ENCODE results near the gene KRTAP10-1. TPM values are rescaled to one million over a fixed set of nuclear protein-coding genes. Genes with fewer than 3 reads are reported as not detected.

KRTAP10-1 gene
- total RNA-seq, 1 experiment from 2014 or later: not detected

GRCh38 chr21:44568261-44568660, 28.3 kb upstream of the KRTAP10-1 start:
- no TSS peak for BruUV-seq (replicated peaks)
- Histone ChIP-seq H3K4me3 (ENCODE audit: low read length) (no peak overlapping the region), H3K4me1 (ENCODE audit: insufficient read depth, low read length) (peaks cover 2% of the 10 kb centered on the region), H3K27ac (ENCODE audit: low read length) (no peak overlapping the region), H3K9ac (ENCODE audit: low read length) (no peak overlapping the region), H3K9me2 (replicated peaks; ENCODE audit: low read length) (no peaks in the 10 kb centered on the region), H3K4me2 (ENCODE audit: low read length) (no peak overlapping the region), H3K27me3 (ENCODE audit: low read length) (no peaks in the 10 kb centered on the region), H4K20me1 (ENCODE audit: low read length) (no peaks in the 10 kb centered on the region), H3K9me3 (ENCODE audit: low read length) (peaks cover 5% of the 10 kb centered on the region; the same call in 1 of the 2 replicates), H3K36me3 (ENCODE audit: low read depth, low read length) (no peaks in the 10 kb centered on the region), H2AFZ (ENCODE audit: low read length) (no peak overlapping the region), H3K79me2 (ENCODE audit: low read length) (no peaks in the 10 kb centered on the region), H3F3A (ENCODE audit: low read length, unreplicated experiment) (no peaks in the 10 kb centered on the region)
- CTCF ChIA-PET: no interaction called here
- POLR2A ChIA-PET (ENCODE audit: unreplicated experiment): no interaction called here
- DNase-seq: no peak
- no peak for ATAC-seq
- intact Hi-C loops (cut with micrococcal nuclease): no loop called here
- TF ChIP-seq, protein P1, sequence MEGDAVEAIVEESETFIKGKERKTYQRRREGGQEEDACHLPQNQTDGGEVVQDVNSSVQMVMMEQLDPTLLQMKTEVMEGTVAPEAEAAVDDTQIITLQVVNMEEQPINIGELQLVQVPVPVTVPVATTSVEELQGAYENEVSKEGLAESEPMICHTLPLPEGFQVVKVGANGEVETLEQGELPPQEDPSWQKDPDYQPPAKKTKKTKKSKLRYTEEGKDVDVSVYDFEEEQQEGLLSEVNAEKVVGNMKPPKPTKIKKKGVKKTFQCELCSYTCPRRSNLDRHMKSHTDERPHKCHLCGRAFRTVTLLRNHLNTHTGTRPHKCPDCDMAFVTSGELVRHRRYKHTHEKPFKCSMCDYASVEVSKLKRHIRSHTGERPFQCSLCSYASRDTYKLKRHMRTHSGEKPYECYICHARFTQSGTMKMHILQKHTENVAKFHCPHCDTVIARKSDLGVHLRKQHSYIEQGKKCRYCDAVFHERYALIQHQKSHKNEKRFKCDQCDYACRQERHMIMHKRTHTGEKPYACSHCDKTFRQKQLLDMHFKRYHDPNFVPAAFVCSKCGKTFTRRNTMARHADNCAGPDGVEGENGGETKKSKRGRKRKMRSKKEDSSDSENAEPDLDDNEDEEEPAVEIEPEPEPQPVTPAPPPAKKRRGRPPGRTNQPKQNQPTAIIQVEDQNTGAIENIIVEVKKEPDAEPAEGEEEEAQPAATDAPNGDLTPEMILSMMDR (conservative IDR thresholded peaks at IDR 0.05; ENCODE audit: low read depth, low read length): no peak
- no peak for TF ChIP-seq EZH2phosphoT487 (IDR thresholded peaks at IDR 0.05; ENCODE audit: borderline replicate concordance, low read length)
- no peak for TF ChIP-seq EZH2 (IDR thresholded peaks at IDR 0.05; ENCODE audit: low read length, unreplicated experiment)

DNA sequence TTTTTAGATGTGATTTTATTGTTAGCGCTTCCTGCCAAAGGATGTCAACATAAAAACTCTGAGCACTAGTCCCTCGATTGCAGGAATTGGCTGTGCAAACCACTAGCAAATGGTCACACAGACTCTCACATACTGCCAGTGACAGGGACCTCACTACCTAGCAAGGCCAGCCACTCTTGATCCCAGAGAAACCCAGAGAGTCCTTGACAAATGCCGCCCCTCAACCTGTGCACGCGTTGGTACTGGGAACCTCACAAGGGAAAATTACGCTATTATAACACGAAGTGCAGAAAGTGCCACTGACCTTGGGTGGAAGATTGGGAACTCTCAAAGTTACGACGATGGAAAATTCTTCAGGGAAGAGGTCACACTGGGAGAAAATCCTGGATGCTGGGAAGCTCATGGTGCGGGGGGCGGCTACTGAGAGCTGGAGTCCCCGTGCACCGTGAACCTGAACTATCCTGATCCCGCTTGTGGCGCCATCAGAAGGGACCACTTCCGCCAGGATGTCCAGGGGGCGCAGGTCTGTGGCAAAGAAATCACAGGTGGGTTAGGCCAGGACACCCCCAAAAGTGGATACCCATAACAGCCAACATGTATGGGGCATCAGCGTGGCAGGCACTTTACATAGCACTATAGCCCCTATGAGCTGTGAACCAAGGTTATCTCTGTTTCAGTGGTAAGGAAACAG, 27.6 kb upstream of the KRTAP10-1 start:
- Histone ChIP-seq H4K20me1 (ENCODE audit: low read length) (no peaks in the 10 kb centered on the region), H3K36me3 (ENCODE audit: low read depth, low read length) (no peaks in the 10 kb centered on the region), H3K9me3 (ENCODE audit: low read length) (peaks cover 5% of the 10 kb centered on the region; the same call in 1 of the 2 replicates), H3K4me2 (ENCODE audit: low read length) (no peak overlapping the region), H3K27ac (ENCODE audit: low read length) (no peak overlapping the region), H3K27me3 (ENCODE audit: low read length) (no peaks in the 10 kb centered on the region), H3K4me1 (ENCODE audit: insufficient read depth, low read length) (no peaks in the 10 kb centered on the region), H3F3A (ENCODE audit: low read length, unreplicated experiment) (no peaks in the 10 kb centered on the region), H3K79me2 (ENCODE audit: low read length) (no peaks in the 10 kb centered on the region), H2AFZ (ENCODE audit: low read length) (no peak overlapping the region), H3K9me2 (replicated peaks; ENCODE audit: low read length) (no peaks in the 10 kb centered on the region), H3K4me3 (ENCODE audit: low read length) (no peak overlapping the region), H3K9ac (ENCODE audit: low read length) (no peak overlapping the region)
- BruUV-seq (replicated peaks): no TSS peak
- ChIA-PET POLR2A (ENCODE audit: unreplicated experiment) (no interaction called here), CTCF (no interaction called here)
- ATAC-seq (no peak), DNase-seq (no peak)
- intact Hi-C loops (cut with micrococcal nuclease): no loop called here
- TF ChIP-seq EZH2 (IDR thresholded peaks at IDR 0.05; ENCODE audit: low read length, unreplicated experiment) (no peak), EZH2phosphoT487 (IDR thresholded peaks at IDR 0.05; ENCODE audit: borderline replicate concordance, low read length) (no peak)
- TF ChIP-seq, protein P1 (conservative IDR thresholded peaks at IDR 0.05; ENCODE audit: low read depth, low read length): no peak

DNA sequence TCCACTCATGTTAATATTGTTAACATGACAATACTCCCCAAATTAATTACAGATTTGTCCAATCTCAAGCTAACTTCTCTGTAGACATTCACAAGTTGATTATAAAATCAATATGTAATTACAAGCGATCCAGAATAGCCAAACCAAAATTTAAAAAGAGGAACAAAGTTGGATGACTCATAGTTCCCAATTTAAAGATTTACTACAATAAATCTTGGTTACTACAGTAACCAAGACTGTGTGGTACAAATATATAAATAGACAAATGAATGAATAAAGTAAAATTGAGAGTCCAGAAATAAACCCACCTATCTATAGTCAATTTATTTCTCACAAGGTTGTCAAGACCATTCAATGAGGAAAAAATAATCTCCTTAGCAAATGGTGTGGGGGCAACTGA, 26.4 kb upstream of the KRTAP10-1 start:
- no peaks in the 10 kb centered on the region for H3F3A ChIP-seq (ENCODE audit: low read length, unreplicated experiment)
- H4K20me1 ChIP-seq (ENCODE audit: low read length): no peaks in the 10 kb centered on the region
- H3K9me2 ChIP-seq (replicated peaks; ENCODE audit: low read length): no peaks in the 10 kb centered on the region
- DNase-seq (no peak), ATAC-seq (no peak)
- BruUV-seq (replicated peaks): no TSS peak
- no peak overlapping the region for H3K9ac ChIP-seq (ENCODE audit: low read length)
- no peak overlapping the region for H3K4me3 ChIP-seq (ENCODE audit: low read length)
- H3K36me3 ChIP-seq (ENCODE audit: low read depth, low read length): no peaks in the 10 kb centered on the region
- no peaks in the 10 kb centered on the region for H3K27me3 ChIP-seq (ENCODE audit: low read length)
- H2AFZ ChIP-seq (ENCODE audit: low read length): no peak overlapping the region
- peaks cover 5% of the 10 kb centered on the region; the same call in 1 of the 2 replicates for H3K9me3 ChIP-seq (ENCODE audit: low read length)
- no peak overlapping the region for H3K4me2 ChIP-seq (ENCODE audit: low read length)
- no peaks in the 10 kb centered on the region for H3K79me2 ChIP-seq (ENCODE audit: low read length)
- no peaks in the 10 kb centered on the region for H3K4me1 ChIP-seq (ENCODE audit: insufficient read depth, low read length)
- no peak overlapping the region for H3K27ac ChIP-seq (ENCODE audit: low read length)
- POLR2A ChIA-PET (ENCODE audit: unreplicated experiment): no interaction called here
- CTCF ChIA-PET: no interaction called here
- intact Hi-C loops (cut with micrococcal nuclease): no loop called here
- TF ChIP-seq, protein P1 (conservative IDR thresholded peaks at IDR 0.05; ENCODE audit: low read depth, low read length): no peak
- no peak for TF ChIP-seq EZH2 (IDR thresholded peaks at IDR 0.05; ENCODE audit: low read length, unreplicated experiment)
- no peak for TF ChIP-seq EZH2phosphoT487 (IDR thresholded peaks at IDR 0.05; ENCODE audit: borderline replicate concordance, low read length)
